ENCODE results near the gene HABP4. TPM values are rescaled to one million over a fixed set of nuclear protein-coding genes. Genes with fewer than 3 reads are reported as not detected.

The HABP4 gene, protein sequence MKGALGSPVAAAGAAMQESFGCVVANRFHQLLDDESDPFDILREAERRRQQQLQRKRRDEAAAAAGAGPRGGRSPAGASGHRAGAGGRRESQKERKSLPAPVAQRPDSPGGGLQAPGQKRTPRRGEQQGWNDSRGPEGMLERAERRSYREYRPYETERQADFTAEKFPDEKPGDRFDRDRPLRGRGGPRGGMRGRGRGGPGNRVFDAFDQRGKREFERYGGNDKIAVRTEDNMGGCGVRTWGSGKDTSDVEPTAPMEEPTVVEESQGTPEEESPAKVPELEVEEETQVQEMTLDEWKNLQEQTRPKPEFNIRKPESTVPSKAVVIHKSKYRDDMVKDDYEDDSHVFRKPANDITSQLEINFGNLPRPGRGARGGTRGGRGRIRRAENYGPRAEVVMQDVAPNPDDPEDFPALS
- 10 to 100 TPM in 1 of 3 donors, 1 to 10 TPM in 2; 2.5 to 14.1 (median 3.8) TPM for total RNA-seq
- long read RNA-seq, donor 1, transcript HABP4-201 (8 exons, 2,615 nt), result major isoform, 52 of 66 reads
- long read RNA-seq, donor 1, partial matches to known transcripts, result 2 of 66 reads
- long read RNA-seq, donor 1, other reads (novel, unspliced or antisense), result 11 of 66 reads
- long read RNA-seq, donor 2, result 0 reads

DNA sequence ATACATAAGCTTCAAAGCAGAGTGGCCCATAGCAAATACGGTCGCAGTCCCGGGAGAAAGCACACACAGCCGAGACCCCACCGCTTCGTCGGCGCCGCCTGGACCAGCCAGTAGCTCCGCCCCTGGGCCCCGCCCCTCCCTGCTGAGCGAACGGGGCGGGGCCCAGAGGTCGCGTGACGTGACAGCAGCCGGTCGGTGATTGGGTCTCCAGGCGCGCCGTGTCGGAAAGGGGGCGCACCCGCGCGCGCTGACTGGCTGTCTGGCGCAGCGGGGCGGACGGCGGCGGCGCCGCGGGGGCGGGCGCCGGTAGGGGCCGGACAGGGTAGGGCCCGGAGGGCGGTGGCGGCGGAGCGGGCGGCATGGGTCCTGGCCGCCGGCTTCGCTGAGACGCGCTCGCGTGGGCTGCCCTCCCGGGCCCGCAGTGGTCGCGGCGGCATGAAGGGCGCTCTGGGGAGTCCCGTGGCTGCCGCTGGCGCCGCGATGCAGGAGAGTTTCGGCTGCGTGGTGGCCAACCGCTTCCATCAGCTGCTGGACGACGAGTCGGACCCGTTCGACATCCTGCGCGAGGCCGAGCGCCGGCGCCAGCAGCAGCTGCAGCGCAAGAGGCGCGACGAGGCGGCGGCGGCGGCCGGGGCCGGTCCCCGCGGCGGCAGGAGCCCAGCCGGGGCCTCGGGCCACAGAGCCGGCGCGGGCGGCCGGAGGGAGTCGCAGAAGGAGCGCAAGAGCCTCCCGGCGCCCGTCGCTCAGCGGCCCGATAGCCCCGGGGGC lies at the start of gene HABP4:
HABP4 (plus strand) TSS at position 325 of the 768 bp plus-strand sequence; CDS start at position 436, 111 bp downstream.
- Histone ChIP-seq H3K4me3 (peak within 1 kb of the TSS; percentile 12), H3K4me1 (ENCODE audit: low read depth) (peaks cover 7% of the 10 kb centered on the region), H3K36me3 (ENCODE audit: low read depth) (no peaks in the 10 kb centered on the region), H3K9me3 (no peaks in the 10 kb centered on the region)
- peak; percentile 98 for ATAC-seq
- intact Hi-C loops (cut with DNase I, micrococcal nuclease), result no loop called here
- DNase-seq, result peak; percentile 97 to 99 (median 98)
- TF ChIP-seq CTCF (IDR thresholded peaks at IDR 0.05), result peak; percentile 6

GRCh38 chr9:96408409-96409280 lies 41.3 kb upstream of the HABP4 start:
- intact Hi-C loops (cut with DNase I, micrococcal nuclease), result no loop called here
- Histone ChIP-seq H3K9me3 (no peaks in the 10 kb centered on the region), H3K4me3 (no peak overlapping the region), H3K36me3 (ENCODE audit: low read depth) (no peaks in the 10 kb centered on the region), H3K4me1 (ENCODE audit: low read depth) (peaks cover 5% of the 10 kb centered on the region)
- no peak for TF ChIP-seq CTCF (IDR thresholded peaks at IDR 0.05)
- ATAC-seq (peak; percentile 42), DNase-seq (peak in 1 of 3 donors; percentile 42)

GRCh38 chr9:96411129-96411838 lies 38.7 kb upstream of the HABP4 start:
- Histone ChIP-seq H3K9me3 (no peaks in the 10 kb centered on the region), H3K4me3 (no peak overlapping the region), H3K4me1 (ENCODE audit: low read depth) (peaks cover 14% of the 10 kb centered on the region), H3K36me3 (ENCODE audit: low read depth) (no peaks in the 10 kb centered on the region)
- no peak for TF ChIP-seq CTCF (IDR thresholded peaks at IDR 0.05)
- intact Hi-C loops (cut with DNase I, micrococcal nuclease), result no loop called here
- DNase-seq (no peak), ATAC-seq (no peak)

GRCh38 chr9:96412174-96412913 lies 37.6 kb upstream of the HABP4 start:
- no peak for TF ChIP-seq CTCF (IDR thresholded peaks at IDR 0.05)
- Histone ChIP-seq H3K9me3 (no peaks in the 10 kb centered on the region), H3K4me1 (ENCODE audit: low read depth) (peaks cover 14% of the 10 kb centered on the region), H3K4me3 (no peak overlapping the region), H3K36me3 (ENCODE audit: low read depth) (no peaks in the 10 kb centered on the region)
- DNase-seq (no peak), ATAC-seq (no peak)
- intact Hi-C loops (cut with DNase I, micrococcal nuclease), result no loop called here

All from mucosa of descending colon (tissue), 3 donors.